Subcutaneous abdominal adipose tissue (tissue), 5 donors: ENCODE data around the gene GRID1.

Experiments used
- H3K27ac ChIP-seq: one replicate; pipeline ENCODE4 v1.7.0; 2013; ENCODE audit warnings: low read depth, mild to moderate bottlenecking, inconsistent platforms, low read length, moderate library complexity
- H3K27me3 ChIP-seq, 5 donors: one replicate each; pipeline ENCODE4 v1.7.0; 2013; ENCODE audit warnings: low read length in 5 of 5, inconsistent platforms in 1 of 5; ENCODE audit not compliant: control insufficient read depth in 5 of 5, insufficient read depth in 4 of 5
- H3K36me3 ChIP-seq, 5 donors: one replicate each; pipeline ENCODE4 v1.7.0; 2013; ENCODE audit warnings: low read length in 5 of 5; ENCODE audit not compliant: control insufficient read depth in 5 of 5, insufficient read depth in 5 of 5
- H3K4me1 ChIP-seq, 5 donors: one replicate each; pipeline ENCODE4 v1.7.0; 2013; ENCODE audit warnings: low read length in 5 of 5, mild to moderate bottlenecking in 3 of 5, moderate library complexity in 1 of 5; ENCODE audit not compliant: control insufficient read depth in 5 of 5, insufficient read depth in 5 of 5
- H3K4me3 ChIP-seq, 5 donors: one replicate each; pipeline ENCODE4 v1.7.0; 2013; ENCODE audit warnings: low read length in 5 of 5, low read depth in 1 of 5
- H3K9ac ChIP-seq, 5 donors: one replicate each; pipeline ENCODE4 v1.7.0; 2013; ENCODE audit warnings: low read length in 5 of 5, mild to moderate bottlenecking in 4 of 5, moderate library complexity in 3 of 5
- H3K9me3 ChIP-seq, 5 donors: one replicate each; pipeline ENCODE4 v1.7.0; 2013; ENCODE audit warnings: low read length in 5 of 5; ENCODE audit not compliant: control insufficient read depth in 5 of 5
- donor health status: healthy.
- donor health status: healthy.
- donor health status: healthy.
- donor health status: healthy.
- donor health status: healthy.

Gene GRID1

GRCh38 chr10:85781404-85781803 lies 585.2 kb downstream of the GRID1 start:
- Histone ChIP-seq H3K4me1 (no peaks in the 10 kb centered on the region), H3K27me3 (no peaks in the 10 kb centered on the region), H3K9ac (no peak overlapping the region), H3K9me3 (no peaks in the 10 kb centered on the region), H3K27ac (no peak overlapping the region), H3K36me3 (no peaks in the 10 kb centered on the region), H3K4me3 (no peak overlapping the region)

GRCh38 chr10:85778074-85778473 lies 588.5 kb downstream of the GRID1 start:
- Histone ChIP-seq H3K27me3 (no peaks in the 10 kb centered on the region), H3K9ac (no peak overlapping the region), H3K4me3 (no peak overlapping the region)

GRCh38 chr10:85767891-85768290 lies 598.7 kb downstream of the GRID1 start:
- H3K4me3 ChIP-seq, result no peak overlapping the region
- no peaks in the 10 kb centered on the region for H3K27me3 ChIP-seq
- no peaks in the 10 kb centered on the region for H3K36me3 ChIP-seq
- H3K9me3 ChIP-seq, result peaks cover 0 to 4% (median 0%) of the 10 kb centered on the region in 5 donors
- H3K27ac ChIP-seq, result no peak overlapping the region
- H3K9ac ChIP-seq, result no peak overlapping the region
- no peaks in the 10 kb centered on the region for H3K4me1 ChIP-seq

More at GRCh38 chr10:85778074-85778473, 588.5 kb downstream of the GRID1 start:
- Histone ChIP-seq H3K4me1 (no peaks in the 10 kb centered on the region), H3K36me3 (no peaks in the 10 kb centered on the region), H3K9me3 (peaks cover 0 to 2% (median 0%) of the 10 kb centered on the region in 5 donors), H3K27ac (no peak overlapping the region)

- no peaks in the 10 kb centered on the region for H3K9me3 ChIP-seq
- no peaks in the 10 kb centered on the region for H3K36me3 ChIP-seq
- no peak overlapping the region for H3K27ac ChIP-seq
- H3K4me1 ChIP-seq, result no peaks in the 10 kb centered on the region
- H3K27me3 ChIP-seq, result no peaks in the 10 kb centered on the region
- H3K4me3 ChIP-seq, result no peak overlapping the region
- H3K9ac ChIP-seq, result no peak overlapping the region
Observed at GRCh38 chr10:85764108-85764507, 602.5 kb downstream of the GRID1 start.

GRCh38 chr10:85761906-85762445 lies 604.6 kb downstream of the GRID1 start:
- Histone ChIP-seq H3K9me3 (no peaks in the 10 kb centered on the region), H3K4me3 (no peak overlapping the region), H3K27me3 (no peaks in the 10 kb centered on the region), H3K36me3 (no peaks in the 10 kb centered on the region), H3K4me1 (no peaks in the 10 kb centered on the region), H3K27ac (no peak overlapping the region), H3K9ac (no peak overlapping the region)

GRCh38 chr10:85741626-85742300 lies 624.8 kb downstream of the GRID1 start:
- no peaks in the 10 kb centered on the region for H3K27me3 ChIP-seq
- H3K4me1 ChIP-seq, result no peaks in the 10 kb centered on the region
- no peak overlapping the region for H3K4me3 ChIP-seq
- H3K9me3 ChIP-seq, result peaks cover 0 to 10% (median 7%) of the 10 kb centered on the region in 5 donors
- no peak overlapping the region for H3K9ac ChIP-seq
- no peaks in the 10 kb centered on the region for H3K36me3 ChIP-seq
- H3K27ac ChIP-seq, result no peak overlapping the region

- Histone ChIP-seq H3K36me3 (no peaks in the 10 kb centered on the region), H3K9me3 (peaks cover 0 to 10% (median 7%) of the 10 kb centered on the region in 5 donors), H3K4me1 (no peaks in the 10 kb centered on the region), H3K4me3 (no peak overlapping the region), H3K27me3 (no peaks in the 10 kb centered on the region), H3K27ac (no peak overlapping the region), H3K9ac (no peak overlapping the region)
Observed at GRCh38 chr10:85735997-85736396, 630.6 kb downstream of the GRID1 start.

GRCh38 chr10:85734791-85735190 lies 631.8 kb downstream of the GRID1 start:
- Histone ChIP-seq H3K36me3 (no peaks in the 10 kb centered on the region), H3K9me3 (peaks cover 0 to 10% (median 7%) of the 10 kb centered on the region in 5 donors), H3K4me3 (no peak overlapping the region), H3K4me1 (no peaks in the 10 kb centered on the region), H3K27me3 (no peaks in the 10 kb centered on the region), H3K9ac (no peak overlapping the region), H3K27ac (no peak overlapping the region)

- Histone ChIP-seq H3K4me3 (no peak overlapping the region), H3K4me1 (no peaks in the 10 kb centered on the region), H3K27ac (no peak overlapping the region), H3K9ac (no peak overlapping the region), H3K9me3 (peaks cover 0 to 9% (median 0%) of the 10 kb centered on the region in 5 donors), H3K36me3 (no peaks in the 10 kb centered on the region), H3K27me3 (no peaks in the 10 kb centered on the region)
Observed at GRCh38 chr10:85724215-85724614, 642.4 kb downstream of the GRID1 start.

GRCh38 chr10:85720931-85721590 lies 645.5 kb downstream of the GRID1 start:
- Histone ChIP-seq H3K27me3 (no peaks in the 10 kb centered on the region), H3K9me3 (peaks cover 0 to 6% (median 0%) of the 10 kb centered on the region in 5 donors), H3K4me3 (no peak overlapping the region), H3K9ac (no peak overlapping the region), H3K27ac (no peak overlapping the region), H3K4me1 (no peaks in the 10 kb centered on the region), H3K36me3 (no peaks in the 10 kb centered on the region)
